Head of caudate nucleus (tissue), 42 donors: ENCODE results near the gene RBPJ.
A peak's percentile ranks its signal among the peaks of the same experiment; 100 is the strongest.

ENCODE experiments used
- DNase-seq, 42 donors: peaks; one replicate each; pipeline versions ENCODE4 v3.0.0 to v3.0.0-alpha.2; 2020 to 2021; ENCODE audit warnings: mixed read lengths in 7 of 42
- intact Hi-C: fragments of 100-400 bp; cut with DNase I; formaldehyde crosslinking; loops from one replicate; pipeline ENCODE4 v1.15.0; 2022

The RBPJ gene

GRCh38 chr4:26320538-26321372 lies at the start of gene RBPJ:
RBPJ (plus strand) TSS chr4:26321014; CDS start chr4:26321029, 15 bp downstream.
- DNase-seq = peak; percentile 82 to 97 (median 93)
- intact Hi-C loops = loop anchor here (10.0 kb wide), 1 partner anchor 406 kb away; the partner anchor contains the start of gene SMIM20

- intact Hi-C loops = no loop called here
- DNase-seq = no peak
Observed at GRCh38 chr4:26271703-26272102, 49.1 kb upstream of the RBPJ start.

- DNase-seq = peak in 4 of 42 donors; percentile 11 to 19 (median 16)
Observed at GRCh38 chr4:26272654-26273615, 47.9 kb upstream of the RBPJ start.

GRCh38 chr4:26273616-26273980 lies 47.2 kb upstream of the RBPJ start:
- peak in 28 of 42 donors; percentile 6 to 56 (median 27) for DNase-seq
- intact Hi-C loops = no loop called here

More at GRCh38 chr4:26272654-26273615, 47.9 kb upstream of the RBPJ start:
- intact Hi-C loops = no loop called here

- intact Hi-C loops = no loop called here
- no peak for DNase-seq
Observed at GRCh38 chr4:26275281-26275680, 45.5 kb upstream of the RBPJ start.

- intact Hi-C loops = no loop called here
- DNase-seq = no peak
Observed at GRCh38 chr4:26279446-26279845, 41.4 kb upstream of the RBPJ start.

- no peak for DNase-seq
- intact Hi-C loops = no loop called here
Observed at GRCh38 chr4:26281881-26282280, 38.9 kb upstream of the RBPJ start.

GRCh38 chr4:26284536-26284935 lies 36.3 kb upstream of the RBPJ start:
- intact Hi-C loops = no loop called here
- DNase-seq = no peak

- no peak for DNase-seq
- intact Hi-C loops = no loop called here
Observed at GRCh38 chr4:26285272-26285671, 35.5 kb upstream of the RBPJ start.

GRCh38 chr4:26287756-26288155 lies 33.1 kb upstream of the RBPJ start:
- intact Hi-C loops = no loop called here
- DNase-seq = no peak

GRCh38 chr4:26288355-26288909 lies 32.4 kb upstream of the RBPJ start:
- DNase-seq = peak in 2 of 42 donors; percentile 5 to 32
- intact Hi-C loops = no loop called here

- intact Hi-C loops = no loop called here
- DNase-seq = no peak
Observed at GRCh38 chr4:26289401-26289800, 31.4 kb upstream of the RBPJ start.

- intact Hi-C loops = no loop called here
- DNase-seq = no peak
Observed at GRCh38 chr4:26290321-26290720, 30.5 kb upstream of the RBPJ start.

- intact Hi-C loops = no loop called here
- DNase-seq = no peak
Observed at GRCh38 chr4:26294904-26295303, 25.9 kb upstream of the RBPJ start.

GRCh38 chr4:26296021-26296420 lies 24.8 kb upstream of the RBPJ start:
- no peak for DNase-seq
- intact Hi-C loops = no loop called here

GRCh38 chr4:26296514-26296913 lies 24.3 kb upstream of the RBPJ start:
- intact Hi-C loops = no loop called here
- no peak for DNase-seq

GRCh38 chr4:26297219-26297618 lies 23.6 kb upstream of the RBPJ start:
- no peak for DNase-seq
- intact Hi-C loops = no loop called here

- no peak for DNase-seq
- intact Hi-C loops = no loop called here
Observed at GRCh38 chr4:26298198-26298947, 22.4 kb upstream of the RBPJ start.
